ENCODE data around the gene BACE2.

- TF ChIP-seq CTCF (IDR thresholded peaks at IDR 0.05; ENCODE audit: insufficient read depth, low read depth, low read length) (no peak), EZH2 (IDR thresholded peaks at IDR 0.05; ENCODE audit: insufficient read depth, low read length) (no peak)
These were observed 54.5 kb downstream of the BACE2 start for GRCh38 chr21:41222247-41223068.
